D721Med (cell line): Measurements from ENCODE around the gene ARHGAP6.
"Not testable (repeated sequence)": the region's sequence is repeated elsewhere in the genome, so short reads cannot be mapped to it uniquely, and the experiment has no call there.

ENCODE experiments used
- DNase-seq: peaks from one replicate; pipeline ENCODE4 v3.0.0; 2011; ENCODE audit warnings: low spot score; ENCODE audit not compliant: insufficient read length
- FAIRE-seq: peaks from 2 replicates; lab custom pipeline; 2011; peaks lifted over from hg19 to GRCh38; lab: Jason Lieb, UNC
- TF ChIP-seq, protein P1 (sequence below): IDR thresholded peaks from 2 replicates; pipeline ENCODE4 v1.5.1; 2012; ENCODE audit warnings: mild to moderate bottlenecking, control low read depth; ENCODE audit not compliant: insufficient read depth; ENCODE audit errors: missing control alignments

ARHGAP6 gene

DNA sequence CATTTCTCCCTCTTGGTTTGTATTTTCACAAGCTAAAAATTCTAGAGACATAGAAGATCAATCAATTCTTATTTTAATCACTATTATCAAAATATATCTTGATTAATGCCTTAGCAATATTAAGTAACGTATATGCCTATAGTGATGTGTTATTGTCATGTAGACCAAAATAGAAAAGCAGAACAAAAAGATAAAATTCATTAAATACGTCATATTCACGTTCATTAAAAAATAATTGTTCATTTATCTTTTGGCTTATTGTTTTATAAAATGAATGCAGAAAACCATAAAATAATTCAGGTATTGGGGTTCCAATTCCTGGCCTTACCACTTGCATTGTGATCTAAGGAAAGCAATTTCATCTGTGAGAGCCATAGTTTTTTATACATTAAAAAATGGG lies 300.3 kb downstream of the ARHGAP6 start:
- FAIRE-seq = no peak
- TF ChIP-seq, protein P1, sequence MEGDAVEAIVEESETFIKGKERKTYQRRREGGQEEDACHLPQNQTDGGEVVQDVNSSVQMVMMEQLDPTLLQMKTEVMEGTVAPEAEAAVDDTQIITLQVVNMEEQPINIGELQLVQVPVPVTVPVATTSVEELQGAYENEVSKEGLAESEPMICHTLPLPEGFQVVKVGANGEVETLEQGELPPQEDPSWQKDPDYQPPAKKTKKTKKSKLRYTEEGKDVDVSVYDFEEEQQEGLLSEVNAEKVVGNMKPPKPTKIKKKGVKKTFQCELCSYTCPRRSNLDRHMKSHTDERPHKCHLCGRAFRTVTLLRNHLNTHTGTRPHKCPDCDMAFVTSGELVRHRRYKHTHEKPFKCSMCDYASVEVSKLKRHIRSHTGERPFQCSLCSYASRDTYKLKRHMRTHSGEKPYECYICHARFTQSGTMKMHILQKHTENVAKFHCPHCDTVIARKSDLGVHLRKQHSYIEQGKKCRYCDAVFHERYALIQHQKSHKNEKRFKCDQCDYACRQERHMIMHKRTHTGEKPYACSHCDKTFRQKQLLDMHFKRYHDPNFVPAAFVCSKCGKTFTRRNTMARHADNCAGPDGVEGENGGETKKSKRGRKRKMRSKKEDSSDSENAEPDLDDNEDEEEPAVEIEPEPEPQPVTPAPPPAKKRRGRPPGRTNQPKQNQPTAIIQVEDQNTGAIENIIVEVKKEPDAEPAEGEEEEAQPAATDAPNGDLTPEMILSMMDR = no peak
- no peak for DNase-seq

DNA sequence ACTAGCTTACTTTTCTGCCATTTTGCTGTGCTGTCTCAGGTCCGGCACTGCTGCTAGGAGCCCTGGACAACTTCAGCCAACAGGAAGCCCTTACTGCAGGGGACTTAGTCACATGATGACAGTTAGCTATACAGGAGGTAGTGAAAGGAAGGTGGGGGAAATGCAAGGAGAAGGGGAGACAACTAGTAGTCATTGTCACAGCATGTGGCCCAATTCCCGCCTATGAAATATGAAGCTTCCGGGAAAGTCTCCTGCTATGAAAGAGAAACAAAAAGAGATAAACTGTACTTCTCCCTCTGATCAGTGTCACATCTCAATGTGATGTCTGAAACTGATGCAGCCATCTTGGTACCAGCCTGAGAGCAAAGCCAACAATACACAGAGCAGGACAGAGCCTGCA lies 300.9 kb downstream of the ARHGAP6 start:
- no peak for DNase-seq
- TF ChIP-seq, protein P1 = no peak
- no peak for FAIRE-seq

DNA sequence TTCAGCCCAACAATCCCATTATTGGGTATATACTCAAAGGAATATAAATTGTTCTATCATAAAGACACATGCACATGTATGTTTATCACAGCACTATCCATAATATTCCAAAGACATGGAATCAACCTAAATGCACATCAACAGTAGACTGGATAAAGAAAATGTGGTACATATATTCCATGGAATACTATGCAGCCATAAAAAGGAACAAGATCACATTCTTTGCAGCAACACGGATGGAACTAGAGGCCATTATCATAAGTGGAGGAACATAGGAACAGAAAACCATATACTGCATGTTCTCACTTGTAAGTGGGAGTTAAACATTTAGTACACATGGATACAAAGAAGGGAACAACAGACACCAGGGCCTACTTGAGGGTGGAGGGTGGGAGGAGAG lies 301.9 kb downstream of the ARHGAP6 start:
- DNase-seq, FAIRE-seq: not testable (repeated sequence)

DNA sequence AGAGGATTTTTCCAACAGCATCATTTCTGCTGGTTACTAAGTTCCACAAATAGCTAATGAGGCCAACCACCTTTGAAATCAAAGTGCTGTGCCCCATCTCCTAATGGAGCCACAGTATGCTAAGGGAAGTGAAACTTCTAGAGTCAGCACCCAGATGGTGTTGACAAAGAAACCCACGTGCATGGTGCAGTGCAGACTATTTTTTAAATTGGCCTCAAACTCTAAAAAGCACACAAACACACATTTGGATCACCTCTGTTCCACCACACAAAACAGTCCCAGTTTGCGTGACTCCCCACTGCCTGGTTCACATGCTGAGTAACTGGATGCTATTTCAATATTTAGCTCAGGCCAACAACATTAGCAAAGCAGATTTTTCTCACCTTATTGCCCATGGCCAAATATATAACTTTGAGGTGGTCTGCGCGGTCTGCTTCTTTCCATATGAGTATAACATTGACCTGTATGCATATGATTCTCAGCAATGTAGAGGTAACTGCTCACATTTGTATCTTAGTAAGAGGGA lies 302.6 kb downstream of the ARHGAP6 start:
- FAIRE-seq (no peak), DNase-seq (no peak)
- TF ChIP-seq, protein P1 = no peak

DNA sequence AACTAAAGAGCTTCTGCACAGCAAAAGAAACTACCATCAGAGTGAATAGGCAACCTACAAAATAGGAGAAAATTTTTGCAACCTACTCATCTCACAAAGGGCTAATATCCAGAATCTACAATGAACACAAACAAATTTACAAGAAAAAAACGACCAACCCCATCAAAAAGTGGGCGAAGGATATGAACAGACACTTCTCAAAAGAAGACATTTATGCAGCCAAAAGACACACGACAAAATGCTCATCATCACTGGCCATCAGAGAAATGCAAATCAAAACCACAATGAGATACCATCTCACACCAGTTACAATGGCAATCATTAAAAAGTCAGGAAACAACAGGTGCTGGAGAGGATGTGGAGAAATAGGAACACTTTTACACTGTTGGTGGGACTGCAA lies 304.1 kb downstream of the ARHGAP6 start:
- DNase-seq, FAIRE-seq: not testable (repeated sequence)

DNA sequence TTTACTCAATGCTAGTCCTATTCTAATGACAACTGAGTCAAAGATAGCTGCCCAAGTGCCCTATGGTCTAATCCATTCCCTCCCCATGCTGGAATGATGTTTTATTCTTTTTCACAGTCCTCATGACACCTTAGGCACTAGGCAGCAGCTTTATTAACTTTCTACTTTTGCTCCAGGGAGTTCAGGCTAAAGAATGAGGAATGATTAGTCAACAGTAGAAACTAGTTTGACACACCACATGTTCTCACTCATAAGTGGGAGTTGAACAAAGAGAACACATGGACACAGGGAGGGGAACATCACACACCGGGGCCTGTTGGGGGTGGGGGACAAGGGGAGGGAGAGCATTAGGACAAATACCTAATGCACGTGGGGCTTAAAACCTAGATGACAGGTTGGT lies 309.8 kb downstream of the ARHGAP6 start:
- FAIRE-seq, DNase-seq: not testable (repeated sequence)

DNA sequence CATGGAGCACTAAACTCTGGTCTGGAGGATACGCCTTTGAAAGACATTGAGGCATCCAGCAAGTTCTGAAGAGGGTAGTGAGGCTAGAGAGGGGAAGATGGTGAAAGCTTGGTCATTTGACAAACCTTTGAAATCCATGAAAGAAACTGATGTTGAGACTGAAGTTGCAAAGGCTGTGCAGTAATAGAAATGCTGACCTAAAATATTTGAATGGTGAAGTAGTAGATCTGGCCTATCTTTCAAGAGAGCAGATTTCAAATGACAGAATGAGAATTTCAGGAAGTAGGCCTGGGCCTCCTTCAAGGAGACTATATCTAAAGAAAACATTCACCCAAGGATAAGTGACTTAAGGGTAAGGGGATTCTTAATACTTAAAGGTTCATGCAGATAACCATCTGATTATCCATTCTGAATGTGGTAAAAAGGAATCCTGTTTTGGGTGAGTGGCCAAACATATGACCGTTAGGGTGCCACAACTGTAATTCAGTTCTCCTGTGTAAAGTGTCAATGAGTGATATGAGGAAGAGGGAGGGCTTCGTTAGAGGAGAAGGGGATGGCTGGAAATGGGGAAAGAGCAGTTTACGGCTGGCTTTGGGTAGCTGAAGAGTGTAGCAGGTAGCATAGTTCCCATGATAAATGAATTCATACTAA lies 310.3 kb downstream of the ARHGAP6 start:
- TF ChIP-seq, protein P1 = no peak
- no peak for DNase-seq
- no peak for FAIRE-seq

DNA sequence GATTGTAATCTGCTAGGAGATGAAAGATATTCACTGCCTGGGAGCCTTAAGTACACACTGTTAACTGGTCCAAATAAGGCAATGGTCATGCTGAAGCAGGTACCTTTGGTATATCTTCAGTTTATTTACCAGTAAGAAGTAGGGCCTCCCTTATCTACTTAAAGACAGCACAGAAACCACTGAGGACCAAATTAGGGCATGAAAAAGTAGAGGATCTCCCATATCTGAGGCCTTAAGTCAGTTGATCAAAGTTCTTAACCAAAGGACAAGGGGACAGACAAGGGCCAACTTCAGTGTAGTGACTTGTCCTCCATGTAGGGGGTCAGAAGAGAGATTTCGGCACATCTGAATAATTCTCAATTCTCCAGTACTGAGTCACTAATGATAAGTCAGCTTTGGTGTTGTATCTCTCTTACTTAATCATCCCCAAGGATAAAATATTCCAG lies 313.4 kb downstream of the ARHGAP6 start:
- no peak for DNase-seq
- TF ChIP-seq, protein P1 = no peak
- no peak for FAIRE-seq
